DND-41 (cell line): ENCODE data around the gene FNDC11.

Source experiments
- EZH2 ChIP-seq: IDR thresholded peaks from 3 replicates; pipeline ENCODE4 v1.6.1; 2012; ENCODE audit warnings: borderline replicate concordance, low read depth, mild to moderate bottlenecking, moderate library complexity, low read length, inconsistent platforms; ENCODE audit not compliant: severe bottlenecking
- TF ChIP-seq, protein P1 (sequence below): IDR thresholded peaks from 2 replicates; pipeline ENCODE4 v1.5.1; 2012; ENCODE audit warnings: borderline replicate concordance, low read length, moderate library complexity, mild to moderate bottlenecking; ENCODE audit not compliant: poor library complexity, severe bottlenecking; ENCODE audit errors: extremely low read depth

DNA sequence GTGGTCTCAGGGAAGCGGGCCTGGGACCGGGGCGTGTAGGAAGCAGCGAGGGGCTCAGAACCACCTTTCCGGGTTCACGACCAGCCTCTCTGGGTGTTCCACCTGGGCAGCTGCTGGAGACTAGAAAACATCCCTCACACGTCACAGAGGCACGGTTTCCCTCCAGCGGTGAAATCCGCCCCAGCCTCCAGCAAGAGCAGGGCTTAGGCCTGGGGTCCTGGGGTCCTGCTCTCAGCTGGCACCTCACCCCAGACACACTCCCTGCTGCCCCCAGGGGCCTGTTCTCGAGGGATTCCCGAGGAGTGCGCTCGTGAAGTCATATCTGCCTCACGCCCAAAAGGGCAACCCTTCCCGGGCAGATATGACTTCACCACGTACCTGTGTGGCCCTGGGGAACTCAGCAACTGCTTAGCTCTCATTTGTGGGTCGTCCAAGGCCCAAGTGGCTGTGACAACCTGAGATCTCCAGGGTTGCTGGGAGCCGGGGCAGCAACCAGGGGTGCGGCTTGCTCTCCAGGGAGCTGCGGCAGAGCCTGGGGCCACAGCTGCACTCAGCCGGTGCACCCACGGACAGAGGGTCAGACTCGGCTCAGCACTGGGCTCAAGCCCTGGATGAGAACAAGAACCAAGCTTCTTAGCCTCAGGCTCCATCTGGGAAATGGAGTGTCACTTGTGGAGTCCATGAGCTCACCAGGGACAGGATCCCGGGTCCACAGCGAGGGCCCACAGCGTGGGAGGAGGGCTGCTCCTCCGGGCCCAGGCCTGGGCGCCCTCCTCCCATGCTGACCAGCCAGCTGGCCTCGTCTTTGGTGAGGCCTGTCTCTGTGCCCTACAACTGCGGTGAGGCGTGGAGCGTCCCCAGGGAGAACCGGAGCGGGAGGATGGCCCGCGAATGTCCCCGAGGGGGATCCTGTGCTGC, 661 bp downstream of the FNDC11 start:
- TF ChIP-seq, protein P1, sequence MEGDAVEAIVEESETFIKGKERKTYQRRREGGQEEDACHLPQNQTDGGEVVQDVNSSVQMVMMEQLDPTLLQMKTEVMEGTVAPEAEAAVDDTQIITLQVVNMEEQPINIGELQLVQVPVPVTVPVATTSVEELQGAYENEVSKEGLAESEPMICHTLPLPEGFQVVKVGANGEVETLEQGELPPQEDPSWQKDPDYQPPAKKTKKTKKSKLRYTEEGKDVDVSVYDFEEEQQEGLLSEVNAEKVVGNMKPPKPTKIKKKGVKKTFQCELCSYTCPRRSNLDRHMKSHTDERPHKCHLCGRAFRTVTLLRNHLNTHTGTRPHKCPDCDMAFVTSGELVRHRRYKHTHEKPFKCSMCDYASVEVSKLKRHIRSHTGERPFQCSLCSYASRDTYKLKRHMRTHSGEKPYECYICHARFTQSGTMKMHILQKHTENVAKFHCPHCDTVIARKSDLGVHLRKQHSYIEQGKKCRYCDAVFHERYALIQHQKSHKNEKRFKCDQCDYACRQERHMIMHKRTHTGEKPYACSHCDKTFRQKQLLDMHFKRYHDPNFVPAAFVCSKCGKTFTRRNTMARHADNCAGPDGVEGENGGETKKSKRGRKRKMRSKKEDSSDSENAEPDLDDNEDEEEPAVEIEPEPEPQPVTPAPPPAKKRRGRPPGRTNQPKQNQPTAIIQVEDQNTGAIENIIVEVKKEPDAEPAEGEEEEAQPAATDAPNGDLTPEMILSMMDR = no peak
- no peak for TF ChIP-seq EZH2
